T-helper 2 cell treated with Interferon-gamma antibody and Interleukin-4, amounts not matched to agents 5 μg/mL and 100 μg/mL, for 36 hours (primary cell): ENCODE data around the gene SMYD5.
"Not testable (repeated sequence)": the region's sequence is repeated elsewhere in the genome, so short reads cannot be mapped to it uniquely, and the experiment has no call there.

ENCODE experiments used
- DNase-seq: peaks from one replicate; pipeline ENCODE4 v3.0.0; 2021; ENCODE audit warnings: low spot score
- H3K27ac Mint-ChIP-seq: one replicate; pipeline ENCODE4 v1.8.0; 2021; ENCODE audit warnings: mild to moderate bottlenecking, mixed read lengths
- H3K27me3 Mint-ChIP-seq: one replicate; pipeline ENCODE4 v1.8.0; 2021; ENCODE audit warnings: low read depth, mixed read lengths
- H3K36me3 Mint-ChIP-seq: one replicate; pipeline ENCODE4 v1.8.0; 2021; ENCODE audit warnings: low read depth, mixed read lengths
- H3K4me1 Mint-ChIP-seq: one replicate; pipeline ENCODE4 v1.8.0; 2021; ENCODE audit warnings: low read depth, mixed read lengths
- H3K4me3 Mint-ChIP-seq: one replicate; pipeline ENCODE4 v1.8.0; 2022; ENCODE audit warnings: mild to moderate bottlenecking, moderate library complexity, mixed read lengths
- H3K9me3 Mint-ChIP-seq: one replicate; pipeline ENCODE4 v1.8.0; 2021; ENCODE audit warnings: mixed read lengths

SMYD5 gene

GRCh38 chr2:73214120-73215035 is at the start of gene SMYD5:
SMYD5 (plus strand) TSS chr2:73214245; CDS start chr2:73214267, 22 bp downstream.
- Mint-ChIP-seq H3K27me3 (peaks cover 4% of the 10 kb centered on the region), H3K27ac (peak within 1 kb of the TSS; percentile 83), H3K4me1 (peaks cover 25% of the 10 kb centered on the region), H3K4me3 (peak within 1 kb of the TSS; percentile 98), H3K36me3 (peaks cover 1% of the 10 kb centered on the region), H3K9me3 (no peaks in the 10 kb centered on the region)
- peak; percentile 89 for DNase-seq

- H3K27ac Mint-ChIP-seq, H3K4me1 Mint-ChIP-seq, H3K4me3 Mint-ChIP-seq, H3K27me3 Mint-ChIP-seq, H3K36me3 Mint-ChIP-seq, DNase-seq, H3K9me3 Mint-ChIP-seq: not testable (repeated sequence)
These were observed 48.1 kb upstream of the SMYD5 start for GRCh38 chr2:73165978-73166377.

GRCh38 chr2:73166813-73167212 is 47.2 kb upstream of the SMYD5 start:
- H3K4me1 Mint-ChIP-seq, H3K27ac Mint-ChIP-seq, H3K27me3 Mint-ChIP-seq, H3K9me3 Mint-ChIP-seq, H3K36me3 Mint-ChIP-seq, DNase-seq, H3K4me3 Mint-ChIP-seq: not testable (repeated sequence)

GRCh38 chr2:73168348-73168747 is 45.7 kb upstream of the SMYD5 start:
- DNase-seq, H3K4me3 Mint-ChIP-seq, H3K4me1 Mint-ChIP-seq, H3K27me3 Mint-ChIP-seq, H3K27ac Mint-ChIP-seq, H3K36me3 Mint-ChIP-seq, H3K9me3 Mint-ChIP-seq: not testable (repeated sequence)

GRCh38 chr2:73170341-73170740 is 43.7 kb upstream of the SMYD5 start:
- not testable (repeated sequence) for H3K9me3 Mint-ChIP-seq, DNase-seq, H3K4me1 Mint-ChIP-seq, H3K36me3 Mint-ChIP-seq, H3K27ac Mint-ChIP-seq, H3K4me3 Mint-ChIP-seq
- H3K27me3 Mint-ChIP-seq = peaks cover 18% of the 10 kb centered on the region

- DNase-seq = peak; percentile 75
- peaks cover 15% of the 10 kb centered on the region for H3K4me1 Mint-ChIP-seq
These were observed 41.1 kb upstream of the SMYD5 start for GRCh38 chr2:73172963-73173362.

GRCh38 chr2:73173781-73174180 is 40.3 kb upstream of the SMYD5 start:
- Mint-ChIP-seq H3K27ac (no peak overlapping the region), H3K4me1 (peaks cover 15% of the 10 kb centered on the region), H3K4me3 (no peak overlapping the region), H3K36me3 (no peaks in the 10 kb centered on the region), H3K27me3 (peaks cover 44% of the 10 kb centered on the region), H3K9me3 (no peaks in the 10 kb centered on the region)
- DNase-seq = no peak

More at GRCh38 chr2:73172963-73173362, 41.1 kb upstream of the SMYD5 start:
- H3K4me3 Mint-ChIP-seq = no peak overlapping the region
- peaks cover 37% of the 10 kb centered on the region for H3K27me3 Mint-ChIP-seq
- no peak overlapping the region for H3K27ac Mint-ChIP-seq
- no peaks in the 10 kb centered on the region for H3K36me3 Mint-ChIP-seq
- H3K9me3 Mint-ChIP-seq = no peaks in the 10 kb centered on the region

GRCh38 chr2:73174244-73174643 is 39.8 kb upstream of the SMYD5 start:
- H3K36me3 Mint-ChIP-seq = no peaks in the 10 kb centered on the region
- H3K4me3 Mint-ChIP-seq = no peak overlapping the region
- no peaks in the 10 kb centered on the region for H3K9me3 Mint-ChIP-seq
- peaks cover 15% of the 10 kb centered on the region for H3K4me1 Mint-ChIP-seq
- H3K27ac Mint-ChIP-seq = no peak overlapping the region
- H3K27me3 Mint-ChIP-seq = peaks cover 44% of the 10 kb centered on the region
- no peak for DNase-seq

- DNase-seq = no peak
- peaks cover 52% of the 10 kb centered on the region for H3K27me3 Mint-ChIP-seq
- no peaks in the 10 kb centered on the region for H3K9me3 Mint-ChIP-seq
- H3K36me3 Mint-ChIP-seq = no peaks in the 10 kb centered on the region
- peaks cover 15% of the 10 kb centered on the region for H3K4me1 Mint-ChIP-seq
- no peak overlapping the region for H3K27ac Mint-ChIP-seq
- H3K4me3 Mint-ChIP-seq = no peak overlapping the region
These were observed 38.9 kb upstream of the SMYD5 start for GRCh38 chr2:73174941-73175662.

GRCh38 chr2:73175663-73176204 is 38.3 kb upstream of the SMYD5 start:
- H3K27ac Mint-ChIP-seq = no peak overlapping the region
- peaks cover 15% of the 10 kb centered on the region for H3K4me1 Mint-ChIP-seq
- peak; percentile 79 for DNase-seq
- peak overlapping the region; percentile 85 for H3K4me3 Mint-ChIP-seq
- H3K27me3 Mint-ChIP-seq = peaks cover 58% of the 10 kb centered on the region
- H3K9me3 Mint-ChIP-seq = no peaks in the 10 kb centered on the region
- H3K36me3 Mint-ChIP-seq = no peaks in the 10 kb centered on the region

- no peak overlapping the region for H3K27ac Mint-ChIP-seq
- no peak for DNase-seq
- H3K4me3 Mint-ChIP-seq = peak overlapping the region; percentile 85
- H3K36me3 Mint-ChIP-seq = no peaks in the 10 kb centered on the region
- peaks cover 17% of the 10 kb centered on the region for H3K4me1 Mint-ChIP-seq
- no peaks in the 10 kb centered on the region for H3K9me3 Mint-ChIP-seq
- H3K27me3 Mint-ChIP-seq = peaks cover 62% of the 10 kb centered on the region
These were observed 37.7 kb upstream of the SMYD5 start for GRCh38 chr2:73176205-73176880.

- DNase-seq = peak; percentile 83
- H3K27ac Mint-ChIP-seq = no peak overlapping the region
- peaks cover 60% of the 10 kb centered on the region for H3K27me3 Mint-ChIP-seq
- H3K4me1 Mint-ChIP-seq = peaks cover 17% of the 10 kb centered on the region
- H3K9me3 Mint-ChIP-seq = no peaks in the 10 kb centered on the region
- H3K36me3 Mint-ChIP-seq = no peaks in the 10 kb centered on the region
- peak overlapping the region; percentile 85 for H3K4me3 Mint-ChIP-seq
These were observed 37.0 kb upstream of the SMYD5 start for GRCh38 chr2:73176881-73177644.

GRCh38 chr2:73177645-73178255 is 36.3 kb upstream of the SMYD5 start:
- Mint-ChIP-seq H3K4me1 (peaks cover 17% of the 10 kb centered on the region), H3K36me3 (no peaks in the 10 kb centered on the region), H3K27ac (no peak overlapping the region)

More at GRCh38 chr2:73177645-73178255, 36.3 kb upstream of the SMYD5 start:
- peak overlapping the region; percentile 85 for H3K4me3 Mint-ChIP-seq
- DNase-seq = no peak
- no peaks in the 10 kb centered on the region for H3K9me3 Mint-ChIP-seq
- peaks cover 64% of the 10 kb centered on the region for H3K27me3 Mint-ChIP-seq
